ENCODE results near the gene SAV1.
"Not testable (repeated sequence)": the region's sequence is repeated elsewhere in the genome, so short reads cannot be mapped to it uniquely, and the experiment has no call there.

Gene SAV1

GRCh38 chr14:50666772-50667683 lies 1.1 kb downstream of the SAV1 start:
- in situ Hi-C loops (cut with MboI; ENCODE audit: low sequenced_read_pairs) = no loop called here

GRCh38 chr14:50665300-50665699 lies 2.8 kb downstream of the SAV1 start:
- in situ Hi-C loops (cut with MboI; ENCODE audit: low sequenced_read_pairs) = not testable (repeated sequence)

- in situ Hi-C loops (cut with MboI; ENCODE audit: low sequenced_read_pairs) = not testable (repeated sequence)
These were observed 3.5 kb downstream of the SAV1 start for GRCh38 chr14:50664579-50664978.

GRCh38 chr14:50659327-50659974 lies 8.7 kb downstream of the SAV1 start:
- in situ Hi-C loops (cut with MboI; ENCODE audit: low sequenced_read_pairs) = no loop called here

- in situ Hi-C loops (cut with MboI; ENCODE audit: low sequenced_read_pairs) = no loop called here
These were observed 9.9 kb downstream of the SAV1 start for GRCh38 chr14:50658203-50658602.

GRCh38 chr14:50657753-50658152 lies 10.4 kb downstream of the SAV1 start:
- in situ Hi-C loops (cut with MboI; ENCODE audit: low sequenced_read_pairs) = no loop called here

- in situ Hi-C loops (cut with MboI; ENCODE audit: low sequenced_read_pairs) = no loop called here
These were observed 11.3 kb downstream of the SAV1 start for GRCh38 chr14:50656776-50657175.

GRCh38 chr14:50649691-50650090 lies 18.4 kb downstream of the SAV1 start:
- in situ Hi-C loops (cut with MboI; ENCODE audit: low sequenced_read_pairs) = no loop called here

GRCh38 chr14:50647753-50648152 lies 20.4 kb downstream of the SAV1 start:
- in situ Hi-C loops (cut with MboI; ENCODE audit: low sequenced_read_pairs) = no loop called here

GRCh38 chr14:50647282-50647681 lies 20.8 kb downstream of the SAV1 start:
- in situ Hi-C loops (cut with MboI; ENCODE audit: low sequenced_read_pairs) = no loop called here

GRCh38 chr14:50635141-50635540 lies 33.0 kb downstream of the SAV1 start:
- in situ Hi-C loops (cut with MboI; ENCODE audit: low sequenced_read_pairs) = no loop called here

GRCh38 chr14:50633954-50634353 lies 34.2 kb downstream of the SAV1 start:
- in situ Hi-C loops (cut with MboI; ENCODE audit: low sequenced_read_pairs) = no loop called here

- in situ Hi-C loops (cut with MboI; ENCODE audit: low sequenced_read_pairs) = no loop called here
These were observed 36.7 kb downstream of the SAV1 start for GRCh38 chr14:50631408-50631821.

- in situ Hi-C loops (cut with MboI; ENCODE audit: low sequenced_read_pairs) = loop anchor here (25.0 kb wide), 1 partner anchor 237 kb away; the partner anchor contains the start of gene ABHD12B
These were observed 43.2 kb downstream of the SAV1 start for GRCh38 chr14:50624947-50625346.

GRCh38 chr14:50624447-50624846 lies 43.7 kb downstream of the SAV1 start:
- in situ Hi-C loops (cut with MboI; ENCODE audit: low sequenced_read_pairs) = loop anchor here (25.0 kb wide), 1 partner anchor 238 kb away; the partner anchor contains the start of gene ABHD12B

- in situ Hi-C loops (cut with MboI; ENCODE audit: low sequenced_read_pairs) = loop anchor here (25.0 kb wide), 1 partner anchor 239 kb away; the partner anchor contains the start of gene ABHD12B
These were observed 45.1 kb downstream of the SAV1 start for GRCh38 chr14:50622978-50623377.

GRCh38 chr14:50620341-50620740 lies 47.8 kb downstream of the SAV1 start:
- in situ Hi-C loops (cut with MboI; ENCODE audit: low sequenced_read_pairs) = loop anchor here (25.0 kb wide), 1 partner anchor 242 kb away; the partner anchor contains the start of gene ABHD12B

GRCh38 chr14:50619569-50620141 lies 48.5 kb downstream of the SAV1 start:
- in situ Hi-C loops (cut with MboI; ENCODE audit: low sequenced_read_pairs) = loop anchor here (25.0 kb wide), 1 partner anchor 243 kb away; the partner anchor contains the start of gene ABHD12B

- in situ Hi-C loops (cut with MboI; ENCODE audit: low sequenced_read_pairs) = loop anchor here (25.0 kb wide), 1 partner anchor 246 kb away; the partner anchor contains the start of gene ABHD12B
These were observed 51.8 kb downstream of the SAV1 start for GRCh38 chr14:50616275-50616674.

- in situ Hi-C loops (cut with MboI; ENCODE audit: low sequenced_read_pairs) = loop anchor here (25.0 kb wide), 1 partner anchor 247 kb away; the partner anchor contains the start of gene ABHD12B
These were observed 52.6 kb downstream of the SAV1 start for GRCh38 chr14:50615552-50615951.

- in situ Hi-C loops (cut with MboI; ENCODE audit: low sequenced_read_pairs) = loop anchor here (25.0 kb wide), 1 partner anchor 247 kb away; the partner anchor contains the start of gene ABHD12B
These were observed 53.0 kb downstream of the SAV1 start for GRCh38 chr14:50615056-50615455.

Data from HL-60/S4 (cell line).